H9 (cell line): Measurements from ENCODE around the gene HUS1B. TPM values are rescaled to one million over a fixed set of nuclear protein-coding genes. Genes with fewer than 3 reads are reported as not detected.

ENCODE experiments used
- DNase-seq: peaks from one replicate; pipeline ENCODE4 v3.0.0-alpha.2; 2017
- H2AFZ ChIP-seq: one replicate; pipeline ENCODE4 v1.6.1; 2013; ENCODE audit warnings: mild to moderate bottlenecking, low read length, control low read depth, moderate library complexity
- H2AK5ac ChIP-seq: 2 replicates; pipeline ENCODE4 v1.6.1; 2013; ENCODE audit warnings: low read length, control low read depth, mixed read lengths; ENCODE audit not compliant: insufficient read length
- H2BK120ac ChIP-seq: one replicate; pipeline ENCODE4 v1.6.1; 2013; ENCODE audit warnings: low read depth, mild to moderate bottlenecking, low read length, control low read depth, inconsistent platforms; ENCODE audit not compliant: poor library complexity, severe bottlenecking
- H2BK12ac ChIP-seq: 2 replicates; pipeline ENCODE4 v1.6.1; 2013; ENCODE audit warnings: low read length, control low read depth, mixed read lengths, low read depth; ENCODE audit not compliant: insufficient read length
- H2BK15ac ChIP-seq: 2 replicates; pipeline ENCODE4 v1.6.1; 2013; ENCODE audit warnings: low read depth, low read length, control low read depth
- H2BK20ac ChIP-seq: one replicate; pipeline ENCODE4 v1.6.1; 2013; ENCODE audit warnings: low read depth, mild to moderate bottlenecking, low read length, control low read depth, inconsistent platforms; ENCODE audit not compliant: poor library complexity, severe bottlenecking
- H2BK5ac ChIP-seq: 2 replicates; pipeline ENCODE4 v1.6.1; 2013; ENCODE audit warnings: low read length, control low read depth, mixed read lengths; ENCODE audit not compliant: insufficient read length
- H3K14ac ChIP-seq: 2 replicates; pipeline ENCODE4 v1.6.1; 2013; ENCODE audit warnings: low read length, control low read depth; ENCODE audit not compliant: insufficient read depth
- H3K18ac ChIP-seq: 2 replicates; pipeline ENCODE4 v1.6.1; 2013; ENCODE audit warnings: low read depth, mild to moderate bottlenecking, mixed read lengths, low read length, control low read depth; ENCODE audit not compliant: insufficient read length
- H3K23ac ChIP-seq: 2 replicates; pipeline ENCODE4 v1.6.1; 2013; ENCODE audit warnings: low read length, control low read depth, mixed read lengths, low read depth; ENCODE audit not compliant: insufficient read length
- H3K23me2 ChIP-seq: 2 replicates; pipeline ENCODE4 v1.6.1; 2013; ENCODE audit warnings: low read depth, mild to moderate bottlenecking, mixed read lengths, low read length, control low read depth; ENCODE audit not compliant: insufficient read length, poor library complexity, severe bottlenecking
- H3K27ac ChIP-seq: 2 replicates; pipeline ENCODE4 v1.5.1; 2013; ENCODE audit warnings: low read length, control low read depth, mixed read lengths, low read depth; ENCODE audit not compliant: insufficient read length
- H3K27me3 ChIP-seq: 2 replicates; pipeline ENCODE4 v1.6.1; 2013; ENCODE audit warnings: low read length, control low read depth, inconsistent platforms; ENCODE audit not compliant: insufficient read depth
- H3K4ac ChIP-seq: 2 replicates; pipeline ENCODE4 v1.6.1; 2013; ENCODE audit warnings: low read depth, mild to moderate bottlenecking, control low read depth, inconsistent platforms, low read length, moderate library complexity
- H3K4me1 ChIP-seq: 2 replicates; pipeline ENCODE4 v1.6.1; 2013; ENCODE audit warnings: low read length, control low read depth, inconsistent platforms; ENCODE audit not compliant: insufficient read depth
- H3K4me2 ChIP-seq: 2 replicates; pipeline ENCODE4 v1.6.1; 2013; ENCODE audit warnings: low read length, control low read depth, mixed read lengths; ENCODE audit not compliant: insufficient read length, insufficient read depth
- H3K56ac ChIP-seq: 2 replicates; pipeline ENCODE4 v1.6.1; 2013; ENCODE audit warnings: low read depth, mild to moderate bottlenecking, mixed read lengths, low read length, control low read depth; ENCODE audit not compliant: insufficient read length
- H3K79me1 ChIP-seq: 2 replicates; pipeline ENCODE4 v1.6.1; 2013; ENCODE audit warnings: low read depth, mild to moderate bottlenecking, moderate library complexity, low read length, control low read depth, inconsistent platforms; ENCODE audit not compliant: insufficient read depth, poor library complexity, severe bottlenecking
- H3K79me2 ChIP-seq: 2 replicates; pipeline ENCODE4 v1.6.1; 2013; ENCODE audit warnings: low read length, control low read depth, inconsistent platforms; ENCODE audit not compliant: insufficient read depth
- H3K9ac ChIP-seq: 2 replicates; pipeline ENCODE4 v1.6.1; 2013; ENCODE audit warnings: low read length, control low read depth, mixed read lengths; ENCODE audit not compliant: insufficient read length; ENCODE audit errors: extremely low read depth
- H3K9me3 ChIP-seq: one replicate; pipeline ENCODE4 v1.6.1; 2013; ENCODE audit warnings: low read depth, low read length, inconsistent platforms; ENCODE audit not compliant: control insufficient read depth
- H3T11ph ChIP-seq: one replicate; pipeline ENCODE4 v1.6.1; 2013; ENCODE audit warnings: mild to moderate bottlenecking, low read length, control low read depth, inconsistent platforms
- H4K20me1 ChIP-seq: one replicate; pipeline ENCODE4 v1.6.1; 2013; ENCODE audit not compliant: control insufficient read depth, insufficient read length, insufficient read depth
- H4K5ac ChIP-seq: 2 replicates; pipeline ENCODE4 v1.6.1; 2013; ENCODE audit warnings: low read depth, mild to moderate bottlenecking, mixed read lengths, low read length, control low read depth; ENCODE audit not compliant: insufficient read length
- H4K8ac ChIP-seq: replicated peaks from 2 replicates; pipeline ENCODE4 v1.6.1; 2013; ENCODE audit warnings: low read length, control low read depth, mixed read lengths, low read depth; ENCODE audit not compliant: insufficient read length
- H4K91ac ChIP-seq: 2 replicates; pipeline ENCODE4 v1.6.1; 2013; ENCODE audit warnings: low read depth, mild to moderate bottlenecking, moderate library complexity, mixed read lengths, low read length, control low read depth; ENCODE audit not compliant: insufficient read length
- H3K27ac Mint-ChIP-seq, 3 experiments: 2 replicates in 2 of 3; 3 replicates in 1 of 3; pipeline ENCODE4 v1.8.0; 2020 to 2021; ENCODE audit warnings: mixed read lengths in 3 of 3, mild to moderate bottlenecking in 1 of 3, moderate library complexity in 1 of 3
- H3K27me3 Mint-ChIP-seq: 2 replicates; pipeline ENCODE4 v1.8.0; 2021; ENCODE audit warnings: low read depth, mild to moderate bottlenecking, moderate library complexity, mixed read lengths
- H3K36me3 Mint-ChIP-seq, 3 experiments: 2 replicates in 2 of 3; 3 replicates in 1 of 3; pipeline ENCODE4 v1.8.0; 2020 to 2021; ENCODE audit warnings: low read depth in 3 of 3, mixed read lengths in 3 of 3; ENCODE audit not compliant: insufficient read depth in 1 of 3
- H3K4me1 Mint-ChIP-seq, 2 experiments: 2 replicates each; pipeline ENCODE4 v1.8.0; 2020; ENCODE audit warnings: mixed read lengths in 2 of 2
- H3K4me3 Mint-ChIP-seq, 2 experiments: 2 replicates in 1 of 2; 3 replicates in 1 of 2; pipeline ENCODE4 v1.8.0; 2020 to 2021; ENCODE audit warnings: mild to moderate bottlenecking in 2 of 2, mixed read lengths in 2 of 2, moderate library complexity in 1 of 2
- H3K9me3 Mint-ChIP-seq, 2 experiments: 2 replicates in 1 of 2; 3 replicates in 1 of 2; pipeline ENCODE4 v1.8.0; 2020; ENCODE audit warnings: mild to moderate bottlenecking in 2 of 2, mixed read lengths in 2 of 2, moderate library complexity in 1 of 2
- CTCF ChIP-seq: fragments of 200-600 bp; sonication (generic); conservative IDR thresholded peaks from 3 replicates; pipeline ENCODE4 v1.8.0; 2021; ENCODE audit warnings: antibody characterized with exemption, mild to moderate bottlenecking
- WGBS: extraction: QIAGEN DNeasy Blood & Tissue Kit; methylation state at CpG from one replicate; pipeline ENCODE4 v1.1.7; 2013; ENCODE audit warnings: missing lambda C conversion rate, low lambda C conversion rate, mixed read lengths; ENCODE audit not compliant: insufficient read length; ENCODE audit errors: extremely low coverage; 5-methylcytosine and 5-hydroxymethylcytosine counted together
- total RNA-seq: library from RNA; stranded (reverse); gene quantifications from 2 replicates; pipeline ENCODE4 v1.2.1, GENCODE V29; 2021

HUS1B gene
- total RNA-seq, 1 experiment from 2014 or later, result 0.96 TPM

GRCh38 chr6:659716-660581 is 3.0 kb upstream of the HUS1B start:
- no peaks in the 10 kb centered on the region for H3K23me2 ChIP-seq
- DNase-seq, result peak; percentile 88
- no peak overlapping the region for H2AFZ ChIP-seq
- H4K8ac ChIP-seq, result no peak overlapping the region
- H3K14ac ChIP-seq, result peak overlapping the region; percentile 78
- peak overlapping the region; percentile 95 to 99 (median 97) for H3K27ac Mint-ChIP-seq
- no peak overlapping the region for H2BK15ac ChIP-seq
- peak overlapping the region; percentile 72 for H3T11ph ChIP-seq
- H2AK5ac ChIP-seq, result no peak overlapping the region
- peaks cover 67 to 74% of the 10 kb centered on the region in 2 experiments for H3K4me1 Mint-ChIP-seq
- H3K18ac ChIP-seq, result peak overlapping the region; percentile 91
- peak overlapping the region; percentile 75 for H3K27ac ChIP-seq
- peaks cover 8% of the 10 kb centered on the region for H3K4me1 ChIP-seq
- H3K79me1 ChIP-seq, result no peaks in the 10 kb centered on the region
- H2BK12ac ChIP-seq, result peak overlapping the region; percentile 15
- no peak overlapping the region for H4K5ac ChIP-seq
- no peaks in the 10 kb centered on the region for H3K27me3 Mint-ChIP-seq
- H3K4ac ChIP-seq, result peak overlapping the region; percentile 53; the same call in 1 of the 2 replicates
- H3K79me2 ChIP-seq, result peaks cover 5% of the 10 kb centered on the region; the same call in 1 of the 2 replicates
- H3K9me3 Mint-ChIP-seq, result peaks cover 7 to 11% of the 10 kb centered on the region in 2 experiments
- peak overlapping the region; percentile 89 for H4K91ac ChIP-seq
- H3K4me2 ChIP-seq, result peak overlapping the region; percentile 8
- H4K20me1 ChIP-seq, result no peaks in the 10 kb centered on the region
- no CpG with 5 or more reads among the region's 13 CpGs for WGBS
- TF ChIP-seq CTCF, result peak; percentile 43; the same call in 2 of the 3 replicates
- H2BK20ac ChIP-seq, result peak overlapping the region; percentile 95
- peak overlapping the region in 1 of 2 experiments; percentile 39; a peak in 2 of 5 replicates for H3K4me3 Mint-ChIP-seq
- H3K36me3 Mint-ChIP-seq, result peaks cover 12 to 24% (median 17%) of the 10 kb centered on the region in 3 experiments
- H2BK5ac ChIP-seq, result no peak overlapping the region
- no peaks in the 10 kb centered on the region for H3K9me3 ChIP-seq
- no peak overlapping the region for H3K56ac ChIP-seq
- no peaks in the 10 kb centered on the region for H3K27me3 ChIP-seq
- no peak overlapping the region for H3K23ac ChIP-seq
- no peak overlapping the region for H3K9ac ChIP-seq
- H2BK120ac ChIP-seq, result no peak overlapping the region
